NCI-H1048 (cell line): ENCODE data around the gene PRELP.
"Not testable (repeated sequence)": the region's sequence is repeated elsewhere in the genome, so short reads cannot be mapped to it uniquely, and the experiment has no call there.

Source experiments
- DNase-seq: peaks from one replicate; lab custom pipeline; 2025; lab: John Stamatoyannopoulos, UW

Gene PRELP

DNA sequence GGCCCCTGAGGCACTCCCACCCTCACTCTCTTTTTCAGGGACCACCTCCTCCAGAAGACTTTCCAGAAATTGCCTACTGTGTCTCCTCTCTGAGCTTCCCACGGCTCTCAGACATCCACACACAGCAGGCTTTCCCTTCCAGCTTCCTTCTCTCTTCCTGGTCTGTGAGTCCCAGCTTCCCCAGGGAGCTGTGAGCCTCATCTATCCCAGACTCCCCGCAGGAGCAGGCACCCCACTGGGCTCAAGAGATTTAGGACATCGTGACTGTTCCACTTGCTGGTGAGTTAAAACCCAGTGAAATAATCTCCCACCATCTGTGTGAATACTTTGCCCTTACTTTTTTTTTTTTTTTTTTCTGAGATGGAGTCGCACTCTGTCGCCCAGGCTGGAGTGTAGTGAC, 22.0 kb upstream of the PRELP start:
- DNase-seq, result no peak

DNA sequence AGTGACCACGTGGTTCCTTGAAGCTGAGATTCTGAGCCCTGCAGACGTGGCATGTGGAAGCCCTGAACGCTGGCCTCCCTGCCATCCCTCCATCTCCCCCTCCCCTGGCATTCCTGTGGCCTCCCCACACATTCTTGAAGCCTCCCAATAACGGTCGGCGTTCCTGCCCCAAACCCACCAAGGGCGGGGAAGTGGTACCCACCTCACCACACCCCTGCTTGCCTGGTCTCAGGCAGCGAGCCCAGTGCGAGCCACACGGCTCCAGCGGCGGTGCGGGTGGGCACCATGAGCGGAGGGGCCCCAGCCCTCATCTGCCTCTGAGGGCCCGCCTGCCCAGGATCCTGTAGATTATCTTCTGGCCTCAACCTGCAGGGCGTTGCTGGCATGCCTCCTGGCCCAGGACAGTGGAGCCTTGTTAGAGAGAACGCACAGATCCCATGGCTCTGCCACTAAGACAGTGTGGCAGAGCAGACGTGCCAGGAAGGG, 20.6 kb upstream of the PRELP start:
- no peak for DNase-seq

DNA sequence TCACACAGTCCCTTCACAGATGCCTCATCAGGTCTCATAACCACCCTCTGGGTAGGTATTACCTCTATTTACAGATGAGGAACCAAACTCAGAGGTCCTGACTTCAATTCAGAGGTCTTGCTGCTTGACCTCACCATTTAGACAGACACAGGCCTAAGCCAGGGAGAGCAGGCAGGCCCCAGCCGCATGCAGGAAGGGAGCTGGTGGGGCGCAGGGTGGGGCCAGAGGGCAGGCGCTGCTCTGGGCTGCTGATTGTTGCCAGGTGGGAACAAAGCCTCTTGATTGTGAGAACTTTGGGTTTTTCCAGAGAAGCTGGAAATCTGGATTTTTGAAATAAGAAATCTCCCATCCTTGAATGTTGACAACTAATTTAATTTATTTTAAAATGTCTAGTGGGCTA, 19.9 kb upstream of the PRELP start:
- no peak for DNase-seq

DNA sequence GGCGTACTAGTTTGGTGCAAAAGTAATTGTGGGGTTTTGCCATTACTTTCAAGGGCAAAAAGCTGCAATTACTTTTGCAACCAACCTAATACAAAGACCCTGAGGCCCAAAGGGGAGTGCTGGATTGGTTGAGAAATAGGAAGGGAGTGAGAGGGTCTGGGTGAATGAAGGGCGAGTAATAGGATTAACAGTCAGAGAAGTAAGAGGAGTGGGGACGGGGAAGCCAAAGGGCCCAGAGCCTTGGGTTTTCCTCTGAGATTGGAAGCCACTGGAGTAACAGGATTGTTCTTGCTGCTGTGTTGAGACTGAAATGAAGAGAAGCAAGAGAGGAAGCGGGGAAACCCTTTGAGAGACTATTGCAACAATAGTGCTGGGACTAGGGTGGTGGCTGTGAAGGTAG, 19.0 kb upstream of the PRELP start:
- no peak for DNase-seq

DNA sequence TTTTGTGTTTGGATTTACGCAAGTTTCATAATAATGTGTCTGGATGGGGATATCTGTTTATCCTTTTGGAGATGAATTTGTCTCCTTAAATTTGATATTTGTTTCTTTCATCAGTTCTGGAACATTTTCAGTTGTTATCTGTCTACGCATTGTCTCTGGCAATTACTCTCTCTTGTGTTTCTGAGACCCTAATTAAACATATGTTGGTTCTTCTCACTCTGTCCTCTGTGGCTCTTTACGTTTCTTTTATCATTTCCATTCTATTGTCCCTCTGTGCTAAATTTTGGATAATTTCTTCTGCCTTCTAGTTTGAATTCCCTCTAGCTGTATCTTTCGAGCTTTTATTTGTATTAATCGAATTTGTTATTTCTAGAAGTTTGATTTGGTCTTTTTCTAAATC, 17.5 kb upstream of the PRELP start:
- DNase-seq, result no peak

DNA sequence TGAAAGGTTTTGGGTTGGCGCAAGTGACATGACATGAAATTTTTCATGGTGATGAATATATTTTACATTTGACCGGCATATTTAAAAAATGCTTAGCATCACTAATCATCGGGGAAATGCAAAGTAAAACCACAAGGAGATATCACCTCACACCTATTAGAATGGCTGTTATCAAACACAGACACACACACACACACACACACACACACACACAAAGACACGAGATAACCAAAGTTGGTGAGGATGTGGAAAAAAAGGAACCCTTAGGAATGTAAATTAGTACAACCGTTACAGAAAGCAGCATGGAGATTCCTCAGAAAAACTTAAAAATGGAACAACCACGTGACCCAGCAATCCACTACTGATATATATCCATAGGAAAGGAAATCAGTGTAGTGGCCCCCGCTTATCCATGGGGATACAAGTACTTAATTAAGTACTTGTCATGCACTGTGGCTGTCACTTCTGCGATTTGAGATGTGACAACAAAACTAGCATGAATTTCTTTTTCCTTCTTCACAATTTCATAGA, 15.9 kb upstream of the PRELP start:
- no peak for DNase-seq

DNA sequence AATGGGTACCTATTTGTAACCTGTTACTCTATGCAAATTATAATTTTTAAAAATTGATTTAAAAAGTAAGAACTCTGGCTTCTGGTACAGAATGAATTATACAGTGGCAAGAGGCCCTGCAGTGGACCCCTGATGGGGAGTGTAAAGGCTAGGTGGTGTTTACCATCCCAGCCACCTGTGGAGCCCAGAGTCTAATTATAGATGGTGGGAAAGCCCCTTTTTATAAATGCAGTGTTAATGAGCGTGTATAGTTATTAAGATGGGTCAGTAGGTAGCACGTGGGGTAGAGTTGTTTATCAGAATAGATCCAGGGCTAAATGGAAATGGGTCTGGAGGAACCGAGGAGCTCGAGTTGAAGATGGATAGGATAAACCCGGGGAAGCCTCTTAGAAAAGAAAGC, 13.9 kb upstream of the PRELP start:
- DNase-seq, result no peak

DNA sequence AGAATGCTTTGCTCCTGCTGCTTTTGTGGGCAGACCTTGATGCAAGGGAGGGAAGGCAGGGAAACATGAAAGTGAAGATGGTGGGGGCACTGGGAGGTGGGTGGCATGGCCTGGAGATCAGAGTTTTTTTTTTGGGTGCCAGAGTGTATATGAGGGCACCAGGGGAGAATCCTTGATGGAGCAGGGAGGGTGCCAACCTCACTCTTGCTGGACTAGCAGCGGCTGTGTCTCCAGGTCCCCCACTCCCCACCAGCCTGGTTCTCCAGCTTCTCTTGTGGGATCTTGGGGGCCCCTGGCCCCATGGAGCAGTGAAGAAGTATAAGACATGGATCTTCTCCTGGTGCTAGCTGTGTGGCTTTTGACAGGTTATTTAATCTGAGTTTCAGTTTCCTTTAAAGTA, 13.5 kb upstream of the PRELP start:
- DNase-seq, result no peak

DNA sequence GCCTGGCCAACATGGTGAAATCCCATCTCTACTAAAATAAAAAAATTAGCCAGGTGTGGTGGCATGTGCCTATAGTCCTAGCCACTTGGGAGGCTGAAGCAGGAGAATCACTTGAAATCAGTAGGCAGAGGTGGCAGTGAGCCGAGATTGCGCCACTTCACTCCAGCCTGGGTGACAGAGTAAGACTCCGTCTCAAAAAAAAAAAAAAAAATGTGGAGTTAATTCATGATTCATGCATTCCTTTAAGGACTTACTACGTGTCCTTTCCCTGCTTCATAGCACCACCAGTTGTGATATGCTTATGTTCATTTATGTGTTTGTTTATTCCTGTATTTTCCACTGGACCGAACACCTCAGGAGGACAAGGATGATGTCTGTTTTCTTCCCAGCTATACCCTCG, 12.7 kb upstream of the PRELP start:
- DNase-seq, result no peak

DNA sequence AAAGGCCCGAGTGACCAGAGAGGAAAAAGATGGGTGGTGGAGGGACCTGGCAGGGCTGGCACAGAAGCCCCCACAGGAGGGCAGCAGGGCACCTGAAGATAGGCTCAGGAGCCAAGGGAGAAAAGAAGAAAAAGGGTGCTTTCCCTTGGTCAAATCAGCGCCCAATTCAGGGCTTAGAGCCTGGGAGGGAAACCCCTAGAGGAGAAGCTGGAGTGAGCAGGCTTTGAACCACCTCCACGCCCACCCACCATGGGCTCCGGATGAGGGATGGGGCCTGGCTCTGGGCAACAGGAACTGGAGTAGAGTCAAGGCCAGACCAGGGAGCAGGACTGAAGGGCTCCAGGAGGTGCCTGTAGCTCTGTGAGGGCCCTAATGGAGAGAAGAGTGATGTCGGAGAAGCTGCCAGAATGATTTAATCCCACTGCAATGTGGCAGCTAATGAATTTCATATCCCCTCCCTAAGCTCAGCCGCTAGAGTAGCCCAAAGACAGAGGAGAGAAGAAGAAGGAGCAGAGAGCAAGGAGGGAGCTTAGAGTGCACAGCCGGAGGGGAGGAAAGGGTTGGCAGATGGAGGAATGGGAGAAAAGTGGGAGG, 12.0 kb upstream of the PRELP start:
- no peak for DNase-seq

DNA sequence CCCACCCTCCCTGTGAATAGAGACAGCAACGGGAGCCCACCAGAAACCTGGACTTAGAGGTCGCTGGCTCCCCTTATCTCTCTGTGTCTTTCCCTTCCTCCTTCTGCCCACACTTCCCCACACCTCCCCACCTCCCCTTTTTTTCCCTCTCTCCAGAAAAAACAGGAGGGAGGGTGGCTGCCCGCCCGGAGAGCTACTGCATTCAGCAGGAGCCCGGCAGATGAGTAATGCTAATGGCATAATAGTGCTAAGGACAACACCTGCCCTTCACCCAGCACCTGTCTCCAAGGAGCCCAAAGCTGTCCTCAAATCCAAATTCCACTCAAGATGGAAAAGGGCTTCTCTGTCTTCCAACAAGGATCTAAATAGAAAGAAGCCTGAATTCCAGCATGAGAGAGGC, 11.4 kb upstream of the PRELP start:
- no peak for DNase-seq

DNA sequence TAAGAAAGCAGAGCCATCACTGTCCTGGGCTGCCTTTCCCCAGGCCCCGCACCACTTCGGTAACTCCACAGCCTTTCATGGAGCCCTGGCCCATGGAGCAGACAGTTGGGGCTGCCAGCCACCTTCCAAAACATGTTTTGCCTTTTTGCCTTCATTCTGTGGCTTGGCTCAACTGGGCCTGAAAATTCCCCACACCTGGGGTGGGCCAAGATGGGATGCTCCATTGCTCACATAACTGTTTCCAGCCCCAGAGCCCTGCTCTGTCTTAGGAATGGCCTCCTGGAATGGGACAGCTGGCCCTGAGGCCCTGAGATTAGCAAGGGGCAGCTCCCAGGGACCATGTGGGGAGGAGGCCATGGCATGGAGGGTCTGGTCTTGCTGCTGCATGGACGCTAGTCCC, 10.9 kb upstream of the PRELP start:
- no peak for DNase-seq

DNA sequence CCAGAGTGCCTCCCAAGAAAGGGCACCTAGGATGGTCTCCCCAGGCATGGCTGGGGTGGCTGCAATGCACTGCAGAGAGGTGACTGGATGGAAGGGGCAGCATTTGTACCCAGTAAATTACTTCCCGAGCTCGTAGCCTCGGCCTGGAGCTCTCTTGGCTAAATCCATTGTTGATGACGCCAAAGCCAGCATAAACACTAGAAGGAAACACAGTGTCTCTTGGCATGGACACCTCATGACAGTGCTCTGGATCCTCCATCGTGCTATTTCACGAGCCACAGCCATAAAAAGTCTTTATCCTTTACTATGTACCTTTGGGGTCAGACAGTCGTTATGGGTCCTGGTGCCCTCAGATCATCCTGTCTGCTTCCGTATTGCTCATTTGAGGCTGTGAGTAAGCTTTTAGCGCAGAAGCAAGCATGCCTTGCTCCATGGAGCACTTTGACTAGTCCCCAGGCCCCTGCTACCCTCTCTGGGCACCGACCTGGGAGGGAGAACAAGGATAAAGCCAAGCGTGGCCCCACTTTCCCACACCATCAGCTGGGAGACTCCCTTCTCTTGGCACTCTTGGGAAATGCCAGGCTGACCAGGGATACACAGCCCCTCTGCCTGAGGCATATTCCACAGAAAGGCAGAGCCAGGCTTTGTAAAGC, 10.3 kb upstream of the PRELP start:
- DNase-seq, result no peak

DNA sequence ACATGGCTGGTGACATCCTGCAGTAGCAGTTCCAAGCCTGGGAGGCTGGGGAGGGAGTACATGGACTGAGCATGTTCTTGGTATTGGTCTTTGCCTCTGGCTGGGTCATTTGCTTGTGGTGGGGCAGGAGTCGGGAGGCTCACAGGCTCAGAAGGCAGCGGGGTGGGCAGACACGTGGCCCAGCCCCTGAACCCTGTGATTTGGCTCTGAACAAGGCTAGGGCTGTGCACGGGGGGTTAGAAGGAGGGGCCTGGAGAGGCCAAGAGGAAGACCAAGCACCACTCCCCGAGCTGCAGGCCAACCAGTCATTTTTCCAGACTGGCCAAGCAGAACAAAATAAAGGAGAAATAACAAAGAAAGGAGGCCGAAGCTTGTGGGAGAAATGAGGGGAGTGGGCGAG, 9.7 kb upstream of the PRELP start:
- DNase-seq, result no peak

DNA sequence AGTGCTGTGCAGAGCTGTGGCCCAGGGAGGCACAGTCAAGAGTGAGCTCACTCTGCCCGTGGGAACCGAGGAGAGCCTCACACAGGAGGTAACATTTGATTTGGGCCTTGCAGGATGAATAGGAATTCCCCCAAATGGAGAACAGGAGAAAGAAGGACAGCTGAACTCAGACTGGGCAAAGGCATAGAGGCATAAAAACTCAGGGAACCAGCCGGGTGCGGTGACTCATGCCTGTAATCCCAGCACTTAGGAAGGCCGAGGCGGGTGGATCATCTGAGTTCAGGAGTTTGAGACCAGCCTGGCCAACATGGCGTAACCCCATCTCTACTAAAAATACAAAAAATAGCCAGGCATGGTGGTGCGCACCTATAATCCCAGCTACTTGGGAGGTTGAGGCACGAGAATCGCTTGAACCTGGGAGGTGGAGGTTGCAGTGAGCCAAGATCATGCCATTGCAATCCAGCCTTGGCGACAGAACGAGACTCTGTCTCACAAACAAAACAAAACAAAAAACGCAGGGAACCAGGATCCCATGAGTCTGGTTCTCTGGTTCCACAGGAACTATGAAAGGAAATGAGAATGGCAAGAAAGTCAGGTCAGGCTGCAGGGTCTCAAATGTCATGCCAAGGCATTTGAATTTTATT, 8.6 kb upstream of the PRELP start:
- not testable (repeated sequence) for DNase-seq

DNA sequence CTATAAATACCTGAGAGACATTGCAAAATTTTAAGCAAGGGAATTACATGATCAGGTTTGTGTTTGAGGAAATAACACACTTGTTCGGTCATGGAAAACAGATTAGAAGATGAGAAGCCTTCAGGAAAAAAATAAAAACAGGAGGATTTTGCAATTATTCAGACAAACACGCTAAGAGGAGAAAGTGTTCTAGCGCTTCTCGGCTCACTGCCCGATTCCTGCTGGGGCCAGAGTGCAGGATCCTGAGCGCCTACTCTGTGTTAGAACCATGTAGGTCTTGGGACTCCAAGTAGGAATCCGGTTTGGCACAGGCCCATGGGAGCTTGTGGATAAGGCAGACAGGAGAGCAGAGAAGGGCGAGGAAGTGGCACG, 8.1 kb upstream of the PRELP start:
- DNase-seq, result no peak

DNA sequence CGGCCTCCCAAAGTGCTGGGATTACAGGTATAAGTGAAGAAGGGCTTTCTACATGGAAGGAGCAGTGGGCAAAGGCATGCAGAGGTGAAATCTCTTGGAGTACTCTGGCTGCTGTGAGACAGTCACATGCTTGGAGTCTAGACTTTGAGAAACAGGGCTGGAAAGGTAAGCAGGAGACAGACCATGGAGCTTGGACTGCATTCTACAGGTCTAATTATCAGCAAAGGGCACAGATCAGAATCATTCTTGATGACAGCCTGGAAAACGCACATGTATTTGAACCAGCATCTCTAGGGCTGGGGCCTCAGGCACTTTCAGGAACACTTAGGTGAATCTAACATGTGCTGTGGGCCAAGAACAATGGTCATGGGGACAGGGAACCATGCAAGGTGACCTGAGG, 7.3 kb upstream of the PRELP start:
- no peak for DNase-seq

DNA sequence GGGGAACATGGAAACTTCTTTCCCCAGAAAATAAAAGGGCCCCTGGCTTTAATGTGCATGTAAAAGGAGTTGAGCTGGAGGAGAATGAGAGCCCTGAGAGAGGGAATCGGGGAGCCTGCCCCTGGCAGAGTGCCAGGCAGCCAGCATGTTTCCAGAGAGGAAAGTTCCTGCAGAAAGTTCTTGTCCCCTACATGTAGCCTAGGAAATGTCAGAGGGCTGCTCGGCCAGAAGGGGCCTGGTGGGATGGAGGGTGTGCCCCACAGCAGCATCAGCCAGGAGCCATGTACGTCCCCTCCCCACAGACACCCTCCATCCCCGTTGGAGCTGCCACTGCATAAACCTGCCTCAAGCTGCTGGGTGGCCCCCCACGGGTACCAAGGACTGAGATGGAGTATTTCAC, 5.4 kb upstream of the PRELP start:
- no peak for DNase-seq

DNA sequence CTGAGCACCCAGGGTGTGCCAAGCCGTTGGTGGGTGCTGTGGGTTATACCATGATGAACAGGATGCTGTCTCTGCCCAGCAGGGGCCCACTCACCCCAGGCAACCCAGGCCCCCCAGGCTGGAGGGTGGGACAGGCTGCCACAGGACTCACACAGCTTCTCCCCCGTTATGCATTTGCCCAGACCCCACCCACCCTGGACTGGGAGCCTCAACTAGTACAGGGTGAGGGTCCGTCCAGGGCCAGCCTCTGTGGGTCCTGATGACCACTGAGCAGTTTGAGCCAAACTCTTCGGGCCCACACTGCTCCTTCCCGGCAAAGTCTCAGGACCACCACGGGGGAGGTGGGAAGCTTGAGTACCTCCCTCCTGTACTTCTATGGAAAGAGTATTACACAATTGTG, 3.8 kb upstream of the PRELP start:
- no peak for DNase-seq

DNA sequence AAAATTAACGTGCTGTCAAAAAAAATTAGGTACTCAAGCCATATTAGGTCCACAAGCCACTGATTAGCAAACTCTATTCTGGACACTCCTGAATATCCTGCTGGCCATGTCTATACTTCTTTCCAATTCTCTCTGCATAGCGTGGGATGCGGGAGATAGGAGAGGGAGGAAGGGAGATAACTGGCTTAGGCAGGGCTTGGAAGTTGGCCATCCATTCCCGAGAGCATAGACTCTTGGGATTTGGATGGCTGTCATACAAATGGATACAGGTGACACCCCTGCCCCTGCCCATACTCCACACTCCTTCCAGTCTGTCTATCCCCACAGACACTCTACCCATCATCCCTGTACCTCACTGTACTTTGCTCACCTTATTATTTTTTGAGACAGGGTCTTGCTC, 2.3 kb upstream of the PRELP start:
- DNase-seq, result no peak

DNA sequence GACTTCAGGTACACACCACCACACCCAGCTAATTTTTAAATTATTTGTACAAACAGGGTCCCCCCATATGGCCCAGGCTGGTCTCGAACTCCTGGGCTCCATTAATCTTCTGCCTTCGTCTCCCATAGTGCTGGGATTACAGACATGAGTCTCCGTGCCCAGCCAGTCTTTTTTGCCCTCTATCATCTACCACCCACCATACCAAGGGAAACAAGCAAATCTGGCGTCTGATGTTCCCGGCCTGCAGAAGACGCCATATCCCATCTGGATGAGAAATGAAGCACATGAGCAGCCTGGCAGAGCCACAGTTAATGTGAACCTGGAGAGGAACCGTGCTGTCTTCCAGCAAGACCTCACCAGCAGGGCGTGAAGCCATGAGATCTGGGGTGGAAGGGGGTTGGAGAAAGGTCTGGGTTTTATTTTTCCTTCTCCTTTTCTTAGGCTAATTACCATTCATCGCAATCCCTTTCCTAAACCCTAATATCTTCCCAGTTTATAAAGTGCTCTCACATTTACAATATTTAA, 1.8 kb upstream of the PRELP start:
- DNase-seq, result no peak

DNA sequence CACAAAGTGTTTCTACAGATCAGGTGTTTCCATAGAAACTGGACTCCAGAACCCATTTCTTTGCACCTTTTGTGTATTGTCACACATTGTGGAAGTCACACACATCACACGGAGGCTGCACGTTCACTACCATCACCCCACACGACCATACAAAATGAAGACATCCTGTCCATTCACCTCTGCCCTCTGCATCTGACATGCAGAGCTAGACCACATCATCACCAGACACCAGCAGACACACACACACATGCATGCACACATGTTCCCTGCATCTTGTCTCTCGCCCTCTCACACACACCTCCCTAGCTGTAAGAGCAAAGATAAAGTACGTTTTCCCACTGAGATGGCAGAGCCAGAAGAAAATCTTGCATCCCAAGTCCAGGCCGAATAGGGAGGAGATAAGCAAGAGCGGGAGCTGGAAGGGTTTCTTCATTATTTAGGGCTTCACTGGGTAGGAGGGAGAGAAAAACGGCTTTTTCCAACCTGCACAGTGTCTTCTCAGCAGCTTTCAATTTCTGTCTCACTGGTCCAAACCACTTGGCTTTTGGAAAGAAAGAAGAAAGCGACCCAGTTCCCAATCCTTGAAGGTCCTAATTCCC, 709 bp downstream of the PRELP start:
- no peak for DNase-seq

DNA sequence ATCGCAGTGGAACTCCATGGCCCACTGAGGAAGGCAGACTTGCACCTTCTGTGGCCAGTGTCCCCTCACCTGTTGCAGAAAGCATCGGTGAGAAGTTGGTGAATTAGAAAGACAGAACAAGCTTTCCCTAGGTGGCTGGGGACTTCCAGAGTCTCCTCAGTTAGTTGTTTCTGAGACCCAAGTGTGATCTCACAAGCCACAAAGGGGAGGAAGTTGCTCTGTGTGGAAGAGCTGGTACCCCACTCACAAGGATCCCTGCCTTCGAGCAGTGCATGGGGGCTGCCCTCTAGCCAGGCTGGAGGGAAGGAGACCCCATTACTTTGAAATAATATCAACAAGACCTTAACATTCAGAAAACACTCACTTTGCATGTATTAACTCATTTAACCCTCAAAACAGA, 2.1 kb downstream of the PRELP start:
- DNase-seq, result no peak
